HL-60/S4 treated with retinoic acid at 250 ng/mL for 4 days and 3 days (cell line): Measurements from ENCODE around the gene HELZ.
"Not testable (repeated sequence)": the region's sequence is repeated elsewhere in the genome, so short reads cannot be mapped to it uniquely, and the experiment has no call there.

Source experiments
- in situ Hi-C: fragments of 300-500 bp; cut with MboI; formaldehyde crosslinking; loops from 2 replicates; pipeline ENCODE4 v1.7.0; 2022; ENCODE audit warnings: low sequenced_read_pairs

The HELZ gene

DNA sequence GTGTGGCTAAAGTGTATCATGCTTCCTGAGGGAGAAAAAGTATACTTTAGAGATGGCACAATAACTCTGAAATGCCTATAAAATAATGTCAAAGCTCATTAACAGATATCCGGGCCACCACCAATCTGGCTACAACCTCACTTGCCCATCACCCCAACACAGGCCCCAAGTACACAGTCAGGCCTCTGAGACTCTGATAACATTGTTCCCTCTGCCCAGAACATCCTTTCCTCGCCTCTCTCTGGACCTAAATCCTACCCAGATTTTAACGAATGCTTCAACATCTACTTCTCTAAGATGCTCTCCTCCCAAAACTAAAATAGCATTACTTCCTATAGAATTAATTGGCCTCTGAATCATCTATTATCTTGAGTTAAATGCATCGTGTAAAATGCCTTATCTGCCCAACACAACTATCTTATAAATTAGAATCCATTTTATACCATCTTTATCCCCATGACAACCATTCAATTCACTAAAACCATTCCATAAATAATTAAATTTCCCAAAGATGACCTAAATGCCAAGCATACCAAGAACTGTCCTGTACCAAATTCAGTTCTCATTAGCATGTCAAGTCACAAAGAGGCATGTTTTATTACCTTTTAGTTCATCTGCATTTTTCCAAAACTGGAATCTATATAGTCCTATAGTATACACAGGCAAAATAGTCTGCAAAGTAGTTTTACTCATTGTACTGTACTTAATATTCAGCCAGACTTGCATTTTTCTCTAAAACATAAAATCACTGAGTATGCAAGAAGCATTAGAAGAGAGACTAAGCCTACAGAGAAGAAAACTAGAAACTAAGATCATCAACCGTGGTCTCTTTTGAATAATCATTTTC, 15.7 kb downstream of the HELZ start:
- in situ Hi-C loops, result no loop called here

DNA sequence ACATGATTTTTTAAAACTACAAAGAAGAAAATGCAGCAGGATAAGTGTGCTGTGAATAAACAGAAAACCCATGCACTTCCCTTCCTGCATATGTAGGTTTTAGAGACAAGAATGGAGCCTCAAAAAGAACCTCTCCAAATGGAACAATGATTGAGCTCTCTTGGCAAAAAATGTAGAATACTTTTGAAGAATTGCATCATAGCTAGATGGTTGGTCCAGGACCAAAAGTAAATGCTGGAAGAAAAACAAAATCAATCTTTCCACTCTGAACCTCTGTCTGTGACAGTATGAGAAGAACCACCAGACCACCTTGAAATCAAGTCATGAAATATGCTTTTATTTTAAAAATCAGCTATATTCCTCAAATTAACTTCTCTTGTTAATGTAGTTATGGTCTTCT, 17.5 kb downstream of the HELZ start:
- in situ Hi-C loops, result no loop called here

DNA sequence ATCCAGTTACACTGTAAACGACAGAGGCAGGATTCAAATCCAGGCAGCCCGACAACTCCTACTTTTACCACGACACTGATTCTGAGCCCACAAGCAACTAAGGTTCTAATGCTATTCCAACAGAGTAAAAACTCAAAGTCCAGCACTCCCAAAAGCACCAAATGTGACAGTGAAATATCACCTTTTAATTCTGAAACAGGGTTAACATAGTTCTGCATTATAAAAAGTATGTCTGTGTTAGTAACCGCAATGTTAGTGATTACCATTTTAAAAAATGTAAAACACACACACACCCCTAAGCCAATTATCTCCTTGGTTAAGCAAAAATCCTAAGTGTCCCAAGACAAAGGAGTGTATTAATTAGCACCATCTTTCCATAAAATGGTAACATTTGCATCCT, 19.7 kb downstream of the HELZ start:
- in situ Hi-C loops, result no loop called here

DNA sequence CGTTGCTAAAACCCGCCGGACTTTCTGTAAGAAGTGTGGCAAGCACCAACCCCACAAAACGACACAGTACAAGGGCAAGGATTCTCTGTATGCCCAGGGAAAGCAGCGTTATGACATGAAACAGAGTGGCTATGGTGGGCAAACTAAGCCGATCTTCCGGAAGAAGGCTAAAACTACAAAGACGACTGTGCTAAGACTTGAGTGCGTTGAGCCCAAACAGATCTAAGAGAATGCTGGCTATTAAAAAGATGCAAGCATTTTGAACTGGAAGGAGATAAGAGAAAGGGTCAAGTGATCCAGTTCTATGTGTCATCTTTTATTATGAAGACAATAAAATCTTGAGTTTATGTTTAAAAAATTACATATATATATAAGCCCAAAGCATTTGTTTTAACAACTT, 20.3 kb downstream of the HELZ start:
- in situ Hi-C loops, result no loop called here

DNA sequence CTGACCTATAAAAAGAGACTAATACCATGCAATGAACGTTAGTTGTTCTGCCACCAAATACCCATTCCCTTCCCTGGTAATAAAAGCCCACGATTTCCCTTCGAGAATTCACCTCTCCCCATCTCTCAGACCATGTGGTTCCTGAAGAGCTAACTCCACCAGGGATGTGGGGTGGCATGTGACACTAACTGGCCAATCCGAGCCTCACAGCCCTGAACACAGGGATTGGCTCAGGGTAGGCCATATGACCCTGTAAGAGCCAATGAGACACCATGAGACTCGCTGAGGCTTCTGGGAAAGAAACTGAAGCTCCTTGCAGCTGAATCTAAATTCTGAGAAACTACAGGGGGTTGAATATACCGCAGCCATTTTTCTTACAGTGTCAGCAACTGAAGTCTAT, 21.1 kb downstream of the HELZ start:
- in situ Hi-C loops, result no loop called here

DNA sequence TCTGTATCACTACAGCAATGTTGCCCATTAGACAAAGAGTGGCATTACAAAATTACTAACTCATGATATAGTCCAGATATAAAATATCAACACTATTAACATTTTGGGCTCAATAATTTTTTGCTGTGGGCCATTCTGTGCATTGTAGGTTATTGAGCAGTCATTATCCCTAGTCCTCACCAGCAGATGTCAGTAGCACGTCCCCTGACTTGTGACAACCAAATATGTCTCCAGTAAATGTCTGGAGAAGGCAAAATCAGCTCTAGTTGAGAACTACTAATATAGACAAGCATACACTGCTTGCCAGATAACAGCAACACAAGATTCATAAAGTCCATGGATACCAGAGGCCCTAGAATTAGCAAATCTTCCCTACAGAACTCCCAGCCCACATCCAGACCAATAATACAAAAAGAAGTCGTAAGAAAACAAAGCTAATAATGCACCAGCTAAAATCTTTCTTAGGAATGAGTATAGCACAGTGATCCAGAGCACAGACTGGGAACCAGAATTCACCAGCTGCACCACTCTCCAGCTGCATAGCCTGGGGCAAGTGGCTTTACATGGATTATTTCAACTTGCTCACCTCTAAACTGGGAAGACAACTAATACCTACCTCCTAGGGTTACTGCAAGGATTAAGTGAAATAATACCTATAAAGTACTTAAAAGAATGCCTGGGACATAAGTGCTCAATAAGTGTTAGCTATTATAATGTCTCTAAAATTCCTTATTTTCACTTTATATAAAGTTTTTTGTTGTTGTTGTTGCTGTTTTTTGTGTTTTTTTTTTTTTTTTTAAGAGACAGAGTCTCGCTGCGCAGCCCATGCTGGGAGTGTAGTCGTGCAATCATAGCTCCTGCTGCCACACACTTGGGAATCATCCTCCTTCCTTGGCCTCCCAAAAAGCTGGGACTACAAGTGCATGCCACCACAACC, 23.7 kb downstream of the HELZ start:
- in situ Hi-C loops, result no loop called here

DNA sequence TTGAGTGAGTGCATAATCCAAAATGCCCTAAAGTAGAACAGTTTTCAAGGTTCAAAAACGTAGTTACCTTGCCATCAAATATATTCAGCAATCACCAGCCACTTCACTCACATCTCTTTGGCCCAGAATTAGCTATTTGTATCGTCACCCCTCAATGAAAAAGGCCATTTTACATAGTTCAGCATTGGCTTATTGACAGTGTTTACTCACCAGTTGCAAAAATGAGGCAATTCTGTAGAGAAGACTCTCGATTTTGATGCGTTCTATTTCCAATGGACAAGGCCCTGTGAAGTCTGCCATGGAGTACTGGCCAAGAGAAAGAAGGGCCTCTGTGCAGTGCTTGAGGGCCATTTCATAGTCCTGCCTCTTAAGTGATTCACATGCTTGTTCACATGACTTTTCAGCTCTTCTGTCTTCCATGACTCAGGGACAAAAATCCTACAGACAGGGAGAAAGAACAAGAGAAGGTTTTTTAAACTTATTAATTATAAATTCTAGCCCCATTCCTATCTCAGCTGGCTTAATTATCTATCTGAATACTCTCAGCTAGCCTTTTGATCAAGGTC, 26.5 kb downstream of the HELZ start:
- in situ Hi-C loops, result no loop called here

DNA sequence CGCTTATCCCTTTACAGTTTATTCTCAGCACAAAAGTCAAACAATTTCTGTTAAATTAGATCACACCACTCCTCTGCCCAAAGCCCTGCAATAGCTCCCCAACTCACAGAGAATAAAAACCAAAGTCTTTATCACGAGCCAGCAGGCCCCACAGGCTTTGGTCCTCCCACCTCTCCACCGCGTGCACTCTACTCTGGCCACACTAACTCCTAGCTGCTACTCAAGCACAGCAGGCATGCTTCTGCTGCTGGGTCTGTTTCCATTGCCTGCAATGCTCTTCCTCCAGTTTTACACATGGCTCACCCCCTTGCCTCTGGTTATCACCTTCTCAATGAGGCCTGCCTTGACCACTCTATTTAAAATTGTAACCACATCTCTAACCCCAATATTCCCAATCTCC, 27.6 kb downstream of the HELZ start:
- in situ Hi-C loops, result no loop called here

DNA sequence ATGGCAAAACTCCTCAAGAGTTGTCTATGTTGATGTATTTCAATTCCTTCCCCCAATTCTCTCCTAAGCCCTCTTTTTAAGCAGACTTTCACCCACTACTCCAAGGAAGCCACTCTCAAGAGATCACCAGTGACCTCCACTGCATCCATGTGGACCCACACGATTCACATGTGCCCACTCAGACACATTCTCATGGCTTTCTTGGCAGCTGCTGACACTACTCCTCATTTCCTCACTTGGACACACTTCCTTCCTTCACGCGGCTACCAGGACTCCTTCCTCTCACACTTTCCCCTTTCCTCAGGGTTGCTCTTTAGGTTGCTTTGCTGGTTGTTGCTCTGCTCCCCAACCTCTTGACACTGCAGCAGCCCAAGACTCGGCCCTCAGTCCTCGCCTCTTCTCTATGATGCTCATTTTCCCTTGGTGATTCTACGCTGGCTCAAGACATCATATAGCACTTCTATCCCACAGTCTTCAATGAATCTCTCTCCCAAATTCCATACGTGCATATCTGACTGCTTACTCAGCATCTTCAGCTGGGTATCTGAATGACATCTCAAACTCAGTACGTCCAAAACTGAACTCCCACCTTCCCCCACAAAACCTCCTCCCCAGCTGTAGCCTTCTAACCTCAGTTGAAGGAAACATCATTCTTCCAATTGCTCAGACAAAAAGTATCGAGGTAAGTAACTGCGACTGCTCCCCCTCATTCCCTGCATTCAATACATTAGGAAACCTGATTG, 28.2 kb downstream of the HELZ start:
- in situ Hi-C loops, result no loop called here

DNA sequence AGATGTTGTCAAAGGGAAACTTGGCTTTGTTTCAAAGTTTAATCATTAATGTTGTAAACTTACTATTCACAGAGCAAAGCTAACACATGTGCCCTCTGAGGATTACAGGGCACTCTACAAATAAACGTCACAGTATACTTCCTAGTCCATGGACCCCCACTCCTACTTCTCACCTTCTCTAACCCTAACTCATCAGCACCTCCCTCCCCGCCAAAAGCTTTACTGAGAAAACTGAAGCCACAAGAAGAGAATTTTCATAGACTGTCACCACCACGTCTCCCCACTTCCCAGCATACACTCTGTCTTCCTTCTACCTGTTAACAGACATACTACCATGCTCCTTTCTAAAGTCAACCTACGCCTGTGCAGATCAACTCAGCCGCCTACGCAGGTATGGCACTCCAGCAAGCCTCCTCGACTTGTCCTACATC, 29.0 kb downstream of the HELZ start:
- in situ Hi-C loops, result no loop called here

DNA sequence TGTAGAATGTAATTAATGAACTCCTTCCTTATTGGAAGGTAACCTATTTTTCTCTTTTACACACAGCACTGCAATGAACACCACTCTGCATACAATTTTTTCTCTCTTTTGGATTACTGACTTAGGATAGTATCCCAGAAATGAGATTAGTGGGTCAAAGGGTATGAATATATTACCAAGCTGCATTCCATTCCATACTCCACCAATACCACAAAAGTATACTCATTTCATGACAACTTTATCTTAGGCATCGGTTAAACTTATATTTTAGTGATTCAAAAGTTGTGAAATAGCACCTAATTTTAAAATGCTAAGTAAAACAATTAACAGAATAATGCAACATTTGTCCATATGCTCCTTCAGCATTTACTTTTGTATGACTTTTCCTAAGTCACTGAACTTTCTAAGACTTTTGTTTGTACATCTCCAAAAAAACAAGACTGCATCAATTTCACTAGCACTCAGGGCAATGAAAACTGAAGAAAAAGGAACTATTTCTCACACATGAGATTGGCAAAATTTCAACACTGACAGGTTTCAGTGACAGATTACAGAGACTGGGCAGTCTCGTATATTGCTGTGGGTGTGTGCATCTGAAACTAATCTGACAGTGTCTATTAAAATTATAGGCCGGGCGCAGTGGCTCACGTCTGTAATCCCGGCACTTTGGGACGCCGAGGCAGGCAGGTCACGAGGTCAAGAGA, 32.1 kb downstream of the HELZ start:
- in situ Hi-C loops, result no loop called here

DNA sequence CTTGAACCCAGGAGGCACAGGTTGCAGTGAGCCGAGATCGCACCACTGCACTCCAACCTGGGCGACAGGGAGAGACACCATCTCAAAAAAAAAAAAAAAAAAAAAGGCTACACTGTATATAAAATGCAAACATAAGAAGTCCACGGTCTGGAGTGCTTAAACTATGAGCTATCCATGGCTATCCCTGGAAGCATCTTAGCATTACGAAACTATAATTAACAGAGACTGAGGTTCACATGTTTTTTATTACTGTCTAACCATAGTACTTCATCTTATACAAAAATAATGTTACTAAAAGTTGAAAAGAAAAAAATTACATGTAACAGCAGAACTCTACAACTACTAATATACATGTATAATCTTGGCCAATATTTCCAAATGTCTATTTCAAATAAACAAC, 32.8 kb downstream of the HELZ start:
- in situ Hi-C loops, result no loop called here

DNA sequence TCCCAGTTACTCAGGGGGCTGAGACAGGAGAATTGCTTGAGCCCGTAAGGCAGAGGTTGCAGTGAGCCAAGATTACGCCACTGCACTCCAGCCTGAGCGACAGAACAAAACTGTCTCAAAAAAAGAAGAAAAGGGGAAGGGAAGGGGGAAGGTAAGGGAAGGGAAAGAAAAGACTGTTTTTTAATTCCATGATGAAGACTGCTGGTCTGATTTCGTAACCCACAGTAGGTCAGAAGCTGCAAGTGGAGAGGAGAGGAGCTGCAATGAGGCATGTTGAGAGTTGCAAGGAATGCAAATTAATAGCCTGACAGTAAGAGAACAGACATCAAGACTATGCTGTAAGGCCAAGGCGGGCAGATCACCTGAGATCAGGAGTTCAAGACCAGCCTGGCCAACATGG, 33.3 kb downstream of the HELZ start:
- in situ Hi-C loops, result no loop called here

DNA sequence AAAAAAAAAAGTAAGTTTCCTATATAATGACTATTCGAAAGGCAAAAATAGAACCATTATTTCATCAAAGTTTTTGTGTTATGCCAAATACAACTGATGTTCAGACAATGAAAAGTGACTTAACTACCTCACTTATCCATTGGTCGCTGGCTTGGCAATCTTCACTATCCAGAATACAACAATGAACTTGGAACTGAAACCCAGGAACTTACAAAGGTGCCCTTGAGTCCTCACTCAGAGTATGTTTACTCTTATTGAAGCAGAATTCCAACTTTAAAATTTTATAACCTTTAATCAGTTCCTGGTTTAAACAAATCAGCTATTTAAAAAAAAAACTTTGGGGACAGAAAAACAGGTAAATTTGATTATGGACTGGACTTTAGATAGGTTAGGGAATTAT, 34.1 kb downstream of the HELZ start:
- in situ Hi-C loops, result no loop called here

DNA sequence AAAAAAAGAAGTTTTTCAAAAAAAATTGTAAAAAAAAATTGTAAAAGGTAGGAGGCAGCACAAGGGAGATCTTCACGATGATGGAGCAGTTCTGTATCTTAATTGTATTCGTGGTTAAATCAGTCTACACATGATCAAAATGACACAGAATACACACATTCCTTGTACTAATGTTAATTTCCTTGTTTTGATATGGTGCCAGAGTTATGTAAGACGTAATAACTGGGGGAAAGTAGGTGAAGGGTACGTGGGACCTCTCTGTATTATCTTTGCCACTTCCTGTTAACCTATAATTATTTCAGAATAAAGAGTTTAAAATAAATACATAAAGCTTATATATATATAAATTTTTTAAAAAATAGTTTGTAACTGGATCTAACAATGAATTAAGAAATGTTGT, 36.8 kb downstream of the HELZ start:
- in situ Hi-C loops, result no loop called here

DNA sequence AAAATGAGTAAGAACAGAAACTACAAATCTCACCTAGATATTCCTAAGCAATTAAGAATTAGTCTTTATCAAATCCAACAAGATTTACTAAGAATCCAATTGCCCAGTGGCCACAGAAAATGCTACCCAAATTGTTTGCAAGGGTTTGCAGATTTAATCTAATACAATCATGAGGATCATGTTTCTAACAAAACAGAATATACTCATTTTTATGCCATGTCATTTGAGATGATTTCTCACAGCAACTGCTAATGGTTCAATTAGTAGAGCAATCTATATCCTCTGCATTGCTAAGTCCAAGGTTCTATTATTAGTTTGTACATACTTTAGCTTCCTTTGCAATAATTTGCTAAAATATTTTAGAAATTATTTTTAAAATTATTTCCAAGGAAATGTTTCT, 41.2 kb downstream of the HELZ start:
- in situ Hi-C loops, result no loop called here

DNA sequence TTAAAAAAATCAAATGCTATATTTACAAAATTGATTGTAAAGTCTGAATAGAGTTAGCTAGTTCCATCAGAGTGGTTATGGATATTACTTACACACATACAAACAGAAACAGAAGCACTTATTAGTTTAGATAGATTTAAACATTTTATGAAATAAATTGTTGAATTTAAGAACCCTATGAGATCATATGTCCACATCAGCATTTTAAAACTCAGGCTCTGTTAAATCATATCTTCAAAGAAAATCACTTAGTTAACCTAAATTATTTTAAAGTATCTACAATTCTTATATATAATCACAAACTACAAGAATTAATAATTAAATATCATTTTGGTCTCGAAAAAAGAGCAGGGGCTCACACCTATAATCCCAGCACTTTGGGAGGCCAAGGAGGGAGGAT, 42.5 kb downstream of the HELZ start:
- in situ Hi-C loops, result no loop called here

DNA sequence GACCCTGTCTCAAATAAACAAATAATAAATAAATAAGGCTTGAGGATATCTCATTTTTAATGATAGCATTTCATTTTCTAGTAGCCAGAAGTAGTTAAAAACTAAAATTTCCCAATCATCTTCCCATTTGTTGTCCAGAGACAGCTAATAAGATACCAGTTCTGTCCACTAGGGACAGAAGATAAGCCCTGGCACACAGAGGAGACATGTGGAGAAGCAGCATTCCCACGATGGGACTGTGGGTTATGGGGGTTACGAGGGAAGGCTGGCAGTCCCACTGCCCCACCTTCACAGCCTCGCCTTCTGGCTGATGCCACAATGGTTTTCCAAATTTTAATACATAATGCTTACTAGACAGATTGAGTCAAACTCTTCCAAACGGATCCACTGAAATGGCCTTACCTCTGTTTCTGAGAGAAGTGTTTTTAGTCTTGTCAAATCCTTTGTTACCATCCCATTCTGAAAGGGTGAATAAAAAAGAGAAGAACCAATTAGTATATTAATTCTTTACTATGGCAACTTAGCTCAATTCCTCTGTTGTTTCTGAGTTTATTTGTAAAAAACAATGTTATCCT, 44.2 kb downstream of the HELZ start:
- in situ Hi-C loops, result no loop called here

DNA sequence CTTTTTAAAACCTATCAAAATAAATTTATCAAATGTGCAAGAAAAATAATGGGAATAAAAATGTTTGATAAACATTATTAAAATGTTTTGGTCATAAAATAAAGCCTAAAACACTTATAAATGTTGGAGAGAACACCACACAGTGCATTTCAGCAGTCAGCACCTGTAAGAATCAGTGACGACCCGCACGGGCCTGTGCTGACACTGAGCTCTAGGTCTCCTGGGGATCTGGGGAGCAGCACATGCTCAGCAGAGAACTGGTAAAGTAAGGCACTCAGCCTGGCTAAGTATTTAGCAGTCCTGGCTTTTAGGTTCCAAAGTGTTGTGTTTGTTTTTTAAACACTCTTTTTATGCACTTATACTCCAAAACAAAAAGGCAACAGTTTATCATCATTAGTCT, 46.9 kb downstream of the HELZ start:
- in situ Hi-C loops, result no loop called here

DNA sequence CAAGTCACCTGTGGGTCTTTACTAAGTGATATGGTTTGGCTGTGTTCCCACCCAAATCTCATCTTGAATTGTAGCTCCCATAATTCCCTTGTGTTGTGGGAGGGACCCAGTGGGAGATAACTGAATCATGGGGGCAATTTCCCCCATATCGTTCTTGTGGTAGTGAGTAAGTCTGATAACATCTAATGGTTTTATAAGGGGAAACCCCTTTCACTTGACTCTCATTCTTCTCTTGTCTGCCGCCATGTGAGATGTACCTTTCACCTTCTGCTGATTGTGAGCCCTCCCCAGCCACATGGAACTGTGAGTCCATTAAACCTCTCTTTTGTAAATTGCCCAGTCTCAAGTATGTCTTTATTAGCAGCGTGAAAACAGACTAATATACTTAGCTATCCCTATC, 48.0 kb downstream of the HELZ start:
- in situ Hi-C loops, result not testable (repeated sequence)
